Esophagus squamous epithelium (tissue), 4 donors: ENCODE data around the gene DNMT3A.

Experiments used
- CTCF ChIP-seq, 6 experiments: fragments of 450-650 bp in 4 of 6; fragments of 200-600 bp in 2 of 6; sonication (generic) in 2 of 6; IDR thresholded peaks; one replicate each; pipeline ENCODE4 v1.5.1; 2016 to 2019; ENCODE audit warnings: antibody characterized with exemption in 6 of 6, mild to moderate bottlenecking in 4 of 6, moderate library complexity in 4 of 6
- POLR2A ChIP-seq, 4 donors: fragments of 450-650 bp; IDR thresholded peaks; one replicate each; pipeline ENCODE4 v1.6.1; 2017; ENCODE audit warnings: antibody characterized with exemption in 4 of 4, mild to moderate bottlenecking in 4 of 4, moderate library complexity in 3 of 4

GRCh38 chr2:25323042-25323514 is 18.6 kb downstream of the DNMT3A start:
- TF ChIP-seq POLR2A (IDR thresholded peaks at IDR 0.05) (no peak), CTCF (IDR thresholded peaks at IDR 0.05) (no peak)
